IPS-18a (cell line): ENCODE data around the gene TLR7.

Experiments
- H3K27ac ChIP-seq: one replicate; pipeline ENCODE4 v1.5.1; 2013; ENCODE audit warnings: low read length
- H3K27me3 ChIP-seq: one replicate; pipeline ENCODE4 v1.6.1; 2013; ENCODE audit warnings: mild to moderate bottlenecking, low read length; ENCODE audit not compliant: control insufficient read depth, insufficient read depth
- H3K36me3 ChIP-seq: one replicate; pipeline ENCODE4 v1.6.1; 2013; ENCODE audit warnings: low read depth, low read length; ENCODE audit not compliant: control insufficient read depth
- H3K4me1 ChIP-seq: one replicate; pipeline ENCODE4 v1.6.1; 2013; ENCODE audit warnings: low read depth, low read length; ENCODE audit not compliant: control insufficient read depth
- H3K4me3 ChIP-seq: one replicate; pipeline ENCODE4 v1.5.1; 2013; ENCODE audit warnings: low read length
- H3K9ac ChIP-seq: one replicate; pipeline ENCODE4 v1.6.1; 2013; ENCODE audit warnings: mild to moderate bottlenecking, low read length, moderate library complexity
- H3K9me3 ChIP-seq: one replicate; pipeline ENCODE4 v1.6.1; 2013; ENCODE audit warnings: low read depth, low read length; ENCODE audit not compliant: control insufficient read depth

TLR7 gene

GRCh38 chrX:12866451-12867377 is at the start of gene TLR7:
TSS of gene TLR7 (plus strand) at chrX:12867072. CDS start at chrX:12867579, 507 bp downstream.
- H3K36me3 ChIP-seq, result no peaks in the 10 kb centered on the region
- no peak within 1 kb of the TSS for H3K27ac ChIP-seq
- H3K27me3 ChIP-seq, result no peaks in the 10 kb centered on the region
- H3K9ac ChIP-seq, result no peak within 1 kb of the TSS
- peaks cover 7% of the 10 kb centered on the region for H3K4me1 ChIP-seq
- H3K4me3 ChIP-seq, result no peak within 1 kb of the TSS
- H3K9me3 ChIP-seq, result no peaks in the 10 kb centered on the region

DNA sequence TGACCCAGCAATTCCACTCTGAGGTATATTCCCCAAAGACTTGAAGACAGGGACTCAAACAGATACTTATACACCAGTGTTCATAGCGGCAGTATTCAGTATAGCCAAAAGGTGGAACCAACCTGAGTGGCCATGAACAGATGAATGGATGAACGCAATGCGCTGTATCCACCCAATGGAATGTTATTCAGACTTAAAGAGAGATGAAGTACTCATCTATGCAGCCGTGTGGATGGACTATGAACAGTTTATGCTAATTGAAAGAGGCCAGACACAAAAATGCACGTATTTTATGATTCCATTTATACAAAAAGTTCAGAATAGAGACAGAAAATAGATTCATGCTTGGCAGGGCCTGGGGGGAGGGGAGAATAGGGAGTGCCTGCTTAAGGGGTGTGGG is 49.3 kb upstream of the TLR7 start:
- H3K27ac ChIP-seq, result no peak overlapping the region
- no peaks in the 10 kb centered on the region for H3K9me3 ChIP-seq
- no peaks in the 10 kb centered on the region for H3K4me1 ChIP-seq
- H3K4me3 ChIP-seq, result no peak overlapping the region
- no peak overlapping the region for H3K9ac ChIP-seq
- peaks cover 54% of the 10 kb centered on the region for H3K36me3 ChIP-seq
- H3K27me3 ChIP-seq, result no peaks in the 10 kb centered on the region

- Histone ChIP-seq H3K4me3 (no peak overlapping the region), H3K36me3 (peaks cover 69% of the 10 kb centered on the region)
Measured at GRCh38 chrX:12819222-12819621, 47.6 kb upstream of the TLR7 start.

GRCh38 chrX:12820737-12821136 is 46.1 kb upstream of the TLR7 start:
- peaks cover 74% of the 10 kb centered on the region for H3K36me3 ChIP-seq
- H3K27me3 ChIP-seq, result no peaks in the 10 kb centered on the region
- no peak overlapping the region for H3K4me3 ChIP-seq
- no peaks in the 10 kb centered on the region for H3K9me3 ChIP-seq
- H3K27ac ChIP-seq, result no peak overlapping the region
- no peak overlapping the region for H3K9ac ChIP-seq
- no peaks in the 10 kb centered on the region for H3K4me1 ChIP-seq

More at GRCh38 chrX:12819222-12819621, 47.6 kb upstream of the TLR7 start:
- Histone ChIP-seq H3K4me1 (no peaks in the 10 kb centered on the region), H3K9ac (no peak overlapping the region), H3K27me3 (no peaks in the 10 kb centered on the region), H3K9me3 (no peaks in the 10 kb centered on the region), H3K27ac (no peak overlapping the region)

- H3K4me3 ChIP-seq, result no peak overlapping the region
- H3K9me3 ChIP-seq, result no peaks in the 10 kb centered on the region
- peaks cover 52% of the 10 kb centered on the region for H3K36me3 ChIP-seq
- no peak overlapping the region for H3K9ac ChIP-seq
- no peaks in the 10 kb centered on the region for H3K27me3 ChIP-seq
- H3K27ac ChIP-seq, result no peak overlapping the region
- no peaks in the 10 kb centered on the region for H3K4me1 ChIP-seq
Measured at GRCh38 chrX:12824944-12825343, 41.9 kb upstream of the TLR7 start.

- H3K27me3 ChIP-seq, result no peaks in the 10 kb centered on the region
- peaks cover 44% of the 10 kb centered on the region for H3K36me3 ChIP-seq
- H3K9me3 ChIP-seq, result no peaks in the 10 kb centered on the region
- H3K27ac ChIP-seq, result no peak overlapping the region
- H3K9ac ChIP-seq, result no peak overlapping the region
- H3K4me1 ChIP-seq, result no peaks in the 10 kb centered on the region
- H3K4me3 ChIP-seq, result no peak overlapping the region
Measured at GRCh38 chrX:12825801-12826200, 41.1 kb upstream of the TLR7 start.

GRCh38 chrX:12843061-12843667 is 23.7 kb upstream of the TLR7 start:
- peaks cover 7% of the 10 kb centered on the region for H3K4me1 ChIP-seq
- no peak overlapping the region for H3K9ac ChIP-seq
- no peak overlapping the region for H3K4me3 ChIP-seq
- H3K27ac ChIP-seq, result no peak overlapping the region
- no peaks in the 10 kb centered on the region for H3K9me3 ChIP-seq
- no peaks in the 10 kb centered on the region for H3K36me3 ChIP-seq
- H3K27me3 ChIP-seq, result no peaks in the 10 kb centered on the region

- H3K4me1 ChIP-seq, result peaks cover 7% of the 10 kb centered on the region
- H3K36me3 ChIP-seq, result no peaks in the 10 kb centered on the region
- no peak overlapping the region for H3K9ac ChIP-seq
- no peak overlapping the region for H3K27ac ChIP-seq
- H3K9me3 ChIP-seq, result no peaks in the 10 kb centered on the region
- H3K4me3 ChIP-seq, result no peak overlapping the region
- no peaks in the 10 kb centered on the region for H3K27me3 ChIP-seq
Measured at GRCh38 chrX:12843668-12844279, 23.1 kb upstream of the TLR7 start.

- no peak overlapping the region for H3K9ac ChIP-seq
- no peaks in the 10 kb centered on the region for H3K27me3 ChIP-seq
- H3K9me3 ChIP-seq, result no peaks in the 10 kb centered on the region
- H3K27ac ChIP-seq, result no peak overlapping the region
- peaks cover 7% of the 10 kb centered on the region for H3K4me1 ChIP-seq
- H3K36me3 ChIP-seq, result no peaks in the 10 kb centered on the region
- no peak overlapping the region for H3K4me3 ChIP-seq
Measured at GRCh38 chrX:12844319-12844718, 22.6 kb upstream of the TLR7 start.

DNA sequence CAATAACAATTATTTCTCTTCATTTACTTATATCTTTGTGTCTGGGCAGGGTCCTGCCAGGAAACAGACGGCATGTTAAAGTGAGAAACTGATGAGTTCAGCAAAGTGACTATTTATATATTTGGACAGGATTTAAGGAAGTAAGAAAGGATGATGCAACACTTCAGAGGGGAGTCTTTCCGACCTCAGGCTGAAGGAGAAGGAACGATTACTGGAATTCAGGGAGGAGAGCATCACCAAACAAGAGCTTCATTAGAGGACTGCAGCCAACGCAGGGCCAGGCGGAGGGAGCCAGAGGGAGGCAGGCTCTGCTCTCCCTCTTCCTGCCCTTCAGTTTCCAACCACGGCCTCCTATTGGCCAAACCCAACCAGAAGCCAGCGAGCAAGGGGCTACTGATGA is 1.5 kb upstream of the TLR7 start:
- H3K27me3 ChIP-seq, result no peaks in the 10 kb centered on the region
- H3K9ac ChIP-seq, result no peak overlapping the region
- no peaks in the 10 kb centered on the region for H3K4me1 ChIP-seq
- H3K9me3 ChIP-seq, result no peaks in the 10 kb centered on the region
- H3K4me3 ChIP-seq, result no peak overlapping the region
- H3K27ac ChIP-seq, result no peak overlapping the region
- no peaks in the 10 kb centered on the region for H3K36me3 ChIP-seq

- Histone ChIP-seq H3K4me1 (peaks cover 8% of the 10 kb centered on the region), H3K9ac (no peak overlapping the region), H3K27ac (no peak overlapping the region), H3K9me3 (no peaks in the 10 kb centered on the region), H3K27me3 (no peaks in the 10 kb centered on the region), H3K4me3 (no peak overlapping the region), H3K36me3 (no peaks in the 10 kb centered on the region)
Measured at GRCh38 chrX:12867685-12868084, 813 bp downstream of the TLR7 start.
